ENCODE measurements around the gene ESPN.
"Not testable (repeated sequence)": the region's sequence is repeated elsewhere in the genome, so short reads cannot be mapped to it uniquely, and the experiment has no call there.

Gene ESPN

GRCh38 chr1:6428453-6428852 lies 3.9 kb downstream of the ESPN start:
- DNase-seq (ENCODE audit: low read depth), result not testable (repeated sequence)

- DNase-seq (ENCODE audit: low read depth), result not testable (repeated sequence)
Observed at GRCh38 chr1:6429660-6430411, 5.3 kb downstream of the ESPN start.

GRCh38 chr1:6431645-6432579 lies 7.3 kb downstream of the ESPN start:
- DNase-seq (ENCODE audit: low read depth), result not testable (repeated sequence)

- DNase-seq (ENCODE audit: low read depth), result no peak
Observed at GRCh38 chr1:6434186-6434585, 9.6 kb downstream of the ESPN start.

GRCh38 chr1:6435129-6435528 lies 10.6 kb downstream of the ESPN start:
- DNase-seq (ENCODE audit: low read depth), result no peak

- DNase-seq (ENCODE audit: low read depth), result no peak
Observed at GRCh38 chr1:6435547-6435946, 11.0 kb downstream of the ESPN start.

GRCh38 chr1:6436277-6436676 lies 11.7 kb downstream of the ESPN start:
- DNase-seq (ENCODE audit: low read depth), result not testable (repeated sequence)

GRCh38 chr1:6437012-6437700 lies 12.6 kb downstream of the ESPN start:
- DNase-seq (ENCODE audit: low read depth), result not testable (repeated sequence)

- peak; percentile 51 for DNase-seq (ENCODE audit: low read depth)
Observed at GRCh38 chr1:6438047-6438525, 13.5 kb downstream of the ESPN start.

- peak; percentile 64 for DNase-seq (ENCODE audit: low read depth)
Observed at GRCh38 chr1:6440198-6441126, 15.9 kb downstream of the ESPN start.

- no peak for DNase-seq (ENCODE audit: low read depth)
Observed at GRCh38 chr1:6441586-6441985, 17.0 kb downstream of the ESPN start.

- DNase-seq (ENCODE audit: low read depth), result no peak
Observed at GRCh38 chr1:6443339-6444115, 19.0 kb downstream of the ESPN start.

GRCh38 chr1:6444377-6444776 lies 19.8 kb downstream of the ESPN start:
- no peak for DNase-seq (ENCODE audit: low read depth)

GRCh38 chr1:6445062-6445763 lies 20.6 kb downstream of the ESPN start:
- DNase-seq (ENCODE audit: low read depth), result no peak

GRCh38 chr1:6445929-6446328 lies 21.4 kb downstream of the ESPN start:
- not testable (repeated sequence) for DNase-seq (ENCODE audit: low read depth)

GRCh38 chr1:6446665-6447015 lies 22.1 kb downstream of the ESPN start:
- no peak for DNase-seq (ENCODE audit: low read depth)

- no peak for DNase-seq (ENCODE audit: low read depth)
Observed at GRCh38 chr1:6447016-6447817, 22.6 kb downstream of the ESPN start.

- DNase-seq (ENCODE audit: low read depth), result no peak
Observed at GRCh38 chr1:6447818-6448748, 23.5 kb downstream of the ESPN start.

Measured in activated T-helper 1 cell treated with Interleukin-2 at 50 U/mL for 16 hours (primary cell).